Right lobe of liver (tissue), 4 donors: ENCODE measurements around the gene OR7G1.

Experiments used
- POLR2A ChIP-seq: fragments of 450-650 bp; IDR thresholded peaks from one replicate; pipeline ENCODE4 v1.6.1; 2017; ENCODE audit warnings: antibody characterized with exemption, mild to moderate bottlenecking
- TF ChIP-seq, protein P1 (sequence below), 4 donors: fragments of 200-600 bp in 3 of 4; fragments of 450-650 bp in 1 of 4; IDR thresholded peaks; one replicate each; pipeline versions ENCODE4 v1.5.1 to v1.8.0; 2016 to 2022; ENCODE audit warnings: antibody characterized with exemption in 4 of 4, mild to moderate bottlenecking in 2 of 4
- donor health status: DM: no; HTN: no; CAD: no.
- donor health status: DM: no; HTN: no; CAD: no.
- donor health status: DM: no; HTN: yes; CAD: no.

GRCh38 chr19:9159891-9160290 is 44.3 kb upstream of the OR7G1 start:
- TF ChIP-seq, protein P1, sequence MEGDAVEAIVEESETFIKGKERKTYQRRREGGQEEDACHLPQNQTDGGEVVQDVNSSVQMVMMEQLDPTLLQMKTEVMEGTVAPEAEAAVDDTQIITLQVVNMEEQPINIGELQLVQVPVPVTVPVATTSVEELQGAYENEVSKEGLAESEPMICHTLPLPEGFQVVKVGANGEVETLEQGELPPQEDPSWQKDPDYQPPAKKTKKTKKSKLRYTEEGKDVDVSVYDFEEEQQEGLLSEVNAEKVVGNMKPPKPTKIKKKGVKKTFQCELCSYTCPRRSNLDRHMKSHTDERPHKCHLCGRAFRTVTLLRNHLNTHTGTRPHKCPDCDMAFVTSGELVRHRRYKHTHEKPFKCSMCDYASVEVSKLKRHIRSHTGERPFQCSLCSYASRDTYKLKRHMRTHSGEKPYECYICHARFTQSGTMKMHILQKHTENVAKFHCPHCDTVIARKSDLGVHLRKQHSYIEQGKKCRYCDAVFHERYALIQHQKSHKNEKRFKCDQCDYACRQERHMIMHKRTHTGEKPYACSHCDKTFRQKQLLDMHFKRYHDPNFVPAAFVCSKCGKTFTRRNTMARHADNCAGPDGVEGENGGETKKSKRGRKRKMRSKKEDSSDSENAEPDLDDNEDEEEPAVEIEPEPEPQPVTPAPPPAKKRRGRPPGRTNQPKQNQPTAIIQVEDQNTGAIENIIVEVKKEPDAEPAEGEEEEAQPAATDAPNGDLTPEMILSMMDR (IDR thresholded peaks at IDR 0.05) = no peak
- no peak for TF ChIP-seq POLR2A
